ENCODE measurements around the gene AEN. TPM values are rescaled to one million over a fixed set of nuclear protein-coding genes. Genes with fewer than 3 reads are reported as not detected.

AEN gene
- total RNA-seq, 1 donor from 2014 or later = 74.2 TPM

- peaks cover 23% of the 10 kb centered on the region for H3K36me3 Mint-ChIP-seq (ENCODE audit: low read depth)
- H3K9me3 Mint-ChIP-seq = no peaks in the 10 kb centered on the region
- H3K4me1 Mint-ChIP-seq (ENCODE audit: low read depth) = peaks cover 36% of the 10 kb centered on the region
- no peak for DNase-seq (ENCODE audit: low spot score)
- no peaks in the 10 kb centered on the region for H3K27me3 Mint-ChIP-seq (ENCODE audit: insufficient read depth)
- H3K4me3 Mint-ChIP-seq = no peak overlapping the region
- peak overlapping the region; percentile 72 for H3K27ac Mint-ChIP-seq
- intact Hi-C loops (cut with micrococcal nuclease) = no loop called here
Measured at GRCh38 chr15:88652456-88653199, 31.5 kb downstream of the AEN start.

GRCh38 chr15:88653200-88654064 is 32.3 kb downstream of the AEN start:
- DNase-seq (ENCODE audit: low spot score) = no peak
- Mint-ChIP-seq H3K27ac (peak overlapping the region; percentile 72), H3K4me1 (ENCODE audit: low read depth) (peaks cover 28% of the 10 kb centered on the region)

DNA sequence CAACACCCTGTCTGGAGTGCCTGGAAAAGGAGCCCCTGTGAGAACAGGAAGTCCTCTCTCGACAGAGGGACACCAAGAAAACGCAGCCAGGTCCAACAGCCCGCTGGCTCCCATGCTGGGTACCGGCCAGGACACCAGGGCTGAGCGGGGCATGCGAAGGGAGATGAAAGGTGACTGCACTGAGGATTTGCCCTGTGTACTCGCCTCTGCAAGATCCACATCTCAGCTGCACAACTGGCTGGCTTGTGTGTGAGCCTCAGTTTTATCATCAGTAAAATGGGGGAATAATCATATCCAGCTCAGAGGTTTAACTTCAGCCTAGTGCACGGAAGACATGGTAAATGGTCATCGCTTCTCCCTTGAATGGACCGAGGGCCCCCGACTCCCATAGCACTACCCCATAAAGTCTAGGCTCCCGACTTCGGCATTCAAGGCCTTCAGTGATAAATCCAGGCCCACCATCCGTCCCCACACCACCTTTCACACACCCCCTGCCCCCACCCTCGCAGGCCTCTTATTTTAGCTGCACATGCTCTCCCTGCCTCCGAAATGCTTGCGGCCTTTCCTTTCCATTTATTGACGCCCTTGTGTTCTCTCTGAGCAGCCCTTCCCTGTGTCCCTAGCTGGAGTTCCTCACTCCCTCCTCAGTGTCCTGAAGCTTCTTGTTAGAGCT is 33.4 kb downstream of the AEN start:
- Mint-ChIP-seq H3K27ac (no peak overlapping the region), H3K9me3 (no peaks in the 10 kb centered on the region), H3K27me3 (ENCODE audit: insufficient read depth) (no peaks in the 10 kb centered on the region), H3K4me1 (ENCODE audit: low read depth) (peaks cover 16% of the 10 kb centered on the region), H3K36me3 (ENCODE audit: low read depth) (peaks cover 12% of the 10 kb centered on the region), H3K4me3 (no peak overlapping the region)
- intact Hi-C loops (cut with micrococcal nuclease) = no loop called here
- DNase-seq (ENCODE audit: low spot score) = no peak

More at GRCh38 chr15:88653200-88654064, 32.3 kb downstream of the AEN start:
- H3K27me3 Mint-ChIP-seq (ENCODE audit: insufficient read depth) = no peaks in the 10 kb centered on the region
- no peaks in the 10 kb centered on the region for H3K9me3 Mint-ChIP-seq
- no peak overlapping the region for H3K4me3 Mint-ChIP-seq
- H3K36me3 Mint-ChIP-seq (ENCODE audit: low read depth) = peaks cover 21% of the 10 kb centered on the region
- intact Hi-C loops (cut with micrococcal nuclease) = no loop called here

DNA sequence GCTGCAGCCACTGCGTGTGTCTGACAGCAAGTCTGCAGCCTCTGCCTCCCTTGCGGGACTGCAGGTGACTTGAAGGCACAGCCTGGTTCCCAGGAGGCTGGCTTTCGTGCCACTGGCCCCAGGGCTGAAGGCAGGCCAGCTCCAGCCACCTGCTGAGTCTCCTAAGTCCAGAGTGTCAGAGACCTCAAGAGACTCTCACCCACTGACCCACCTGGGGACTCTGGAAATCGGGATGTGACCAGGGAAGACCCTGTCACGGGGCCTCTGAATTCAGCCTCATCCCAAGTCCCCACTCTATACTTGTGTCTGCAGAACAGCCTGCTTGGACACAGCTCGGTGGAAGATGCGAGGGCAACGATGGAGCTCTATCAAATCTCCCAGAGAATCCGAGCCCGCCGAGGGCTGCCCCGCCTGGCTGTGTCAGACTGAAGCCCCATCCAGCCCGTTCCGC is 34.0 kb downstream of the AEN start:
- DNase-seq (ENCODE audit: low spot score) = no peak
- H3K36me3 Mint-ChIP-seq (ENCODE audit: low read depth) = peaks cover 11% of the 10 kb centered on the region
- intact Hi-C loops (cut with micrococcal nuclease) = no loop called here
- H3K4me1 Mint-ChIP-seq (ENCODE audit: low read depth) = peaks cover 14% of the 10 kb centered on the region
- no peak overlapping the region for H3K27ac Mint-ChIP-seq
- no peaks in the 10 kb centered on the region for H3K27me3 Mint-ChIP-seq (ENCODE audit: insufficient read depth)
- no peaks in the 10 kb centered on the region for H3K9me3 Mint-ChIP-seq
- no peak overlapping the region for H3K4me3 Mint-ChIP-seq

GRCh38 chr15:88655800-88656488 is 34.8 kb downstream of the AEN start:
- intact Hi-C loops (cut with micrococcal nuclease) = no loop called here
- peaks cover 14% of the 10 kb centered on the region for H3K4me1 Mint-ChIP-seq (ENCODE audit: low read depth)
- DNase-seq (ENCODE audit: low spot score) = no peak
- H3K27ac Mint-ChIP-seq = no peak overlapping the region
- no peaks in the 10 kb centered on the region for H3K27me3 Mint-ChIP-seq (ENCODE audit: insufficient read depth)
- no peaks in the 10 kb centered on the region for H3K9me3 Mint-ChIP-seq
- peaks cover 11% of the 10 kb centered on the region for H3K36me3 Mint-ChIP-seq (ENCODE audit: low read depth)
- no peak overlapping the region for H3K4me3 Mint-ChIP-seq

GRCh38 chr15:88656760-88657221 is 35.7 kb downstream of the AEN start:
- H3K4me1 Mint-ChIP-seq (ENCODE audit: low read depth) = peaks cover 8% of the 10 kb centered on the region

GRCh38 chr15:88657326-88658069 is 36.4 kb downstream of the AEN start:
- no peak for DNase-seq (ENCODE audit: low spot score)
- Mint-ChIP-seq H3K4me1 (ENCODE audit: low read depth) (peaks cover 7% of the 10 kb centered on the region), H3K27me3 (ENCODE audit: insufficient read depth) (no peaks in the 10 kb centered on the region), H3K9me3 (no peaks in the 10 kb centered on the region), H3K4me3 (no peak overlapping the region), H3K27ac (no peak overlapping the region), H3K36me3 (ENCODE audit: low read depth) (peaks cover 8% of the 10 kb centered on the region)
- intact Hi-C loops (cut with micrococcal nuclease) = no loop called here

More at GRCh38 chr15:88656760-88657221, 35.7 kb downstream of the AEN start:
- no peaks in the 10 kb centered on the region for H3K27me3 Mint-ChIP-seq (ENCODE audit: insufficient read depth)
- no peak overlapping the region for H3K4me3 Mint-ChIP-seq
- no peaks in the 10 kb centered on the region for H3K9me3 Mint-ChIP-seq
- intact Hi-C loops (cut with micrococcal nuclease) = no loop called here
- no peak overlapping the region for H3K27ac Mint-ChIP-seq
- DNase-seq (ENCODE audit: low spot score) = no peak
- H3K36me3 Mint-ChIP-seq (ENCODE audit: low read depth) = peaks cover 8% of the 10 kb centered on the region

- Mint-ChIP-seq H3K27me3 (ENCODE audit: insufficient read depth) (no peaks in the 10 kb centered on the region), H3K4me3 (no peak overlapping the region), H3K36me3 (ENCODE audit: low read depth) (peaks cover 3% of the 10 kb centered on the region), H3K9me3 (no peaks in the 10 kb centered on the region), H3K4me1 (ENCODE audit: low read depth) (no peaks in the 10 kb centered on the region), H3K27ac (no peak overlapping the region)
- no peak for DNase-seq (ENCODE audit: low spot score)
- intact Hi-C loops (cut with micrococcal nuclease) = no loop called here
Measured at GRCh38 chr15:88658070-88658965, 37.2 kb downstream of the AEN start.

- H3K36me3 Mint-ChIP-seq (ENCODE audit: low read depth) = peaks cover 3% of the 10 kb centered on the region
- intact Hi-C loops (cut with micrococcal nuclease) = no loop called here
- H3K9me3 Mint-ChIP-seq = no peaks in the 10 kb centered on the region
- H3K27ac Mint-ChIP-seq = no peak overlapping the region
- DNase-seq (ENCODE audit: low spot score) = no peak
- H3K4me3 Mint-ChIP-seq = no peak overlapping the region
- H3K4me1 Mint-ChIP-seq (ENCODE audit: low read depth) = peaks cover 3% of the 10 kb centered on the region
- no peaks in the 10 kb centered on the region for H3K27me3 Mint-ChIP-seq (ENCODE audit: insufficient read depth)
Measured at GRCh38 chr15:88658972-88659931, 38.1 kb downstream of the AEN start.

- intact Hi-C loops (cut with micrococcal nuclease) = no loop called here
- H3K4me3 Mint-ChIP-seq = no peak overlapping the region
- no peaks in the 10 kb centered on the region for H3K36me3 Mint-ChIP-seq (ENCODE audit: low read depth)
- H3K9me3 Mint-ChIP-seq = no peaks in the 10 kb centered on the region
- no peaks in the 10 kb centered on the region for H3K27me3 Mint-ChIP-seq (ENCODE audit: insufficient read depth)
- H3K27ac Mint-ChIP-seq = no peak overlapping the region
- H3K4me1 Mint-ChIP-seq (ENCODE audit: low read depth) = peaks cover 5% of the 10 kb centered on the region
- no peak for DNase-seq (ENCODE audit: low spot score)
Measured at GRCh38 chr15:88661041-88661700, 40.0 kb downstream of the AEN start.

All from activated T-helper 1 cell treated with anti-CD3 and anti-CD28 coated beads, Interleukin-12 subunit alpha, Interleukin-12 subunit beta, Interleukin-2, Interleukin-4 antibody, amounts not matched to agents 30 ng/mL and 10 ng/mL and 1 ng/mL, durations not matched to agents 14 hours and 24 hours and 36 hours (primary cell).